Breast epithelium (tissue), 3 donors: ENCODE measurements around the gene PXN.

Experiments
- CTCF ChIP-seq, 3 donors: fragments of 450-650 bp; IDR thresholded peaks; one replicate each; pipeline ENCODE4 v1.5.1; 2016 to 2017; ENCODE audit warnings: antibody characterized with exemption in 3 of 3, mild to moderate bottlenecking in 3 of 3, moderate library complexity in 3 of 3
- POLR2A ChIP-seq: fragments of 450-650 bp; IDR thresholded peaks from one replicate; pipeline ENCODE4 v1.6.1; 2016; ENCODE audit warnings: antibody characterized with exemption, mild to moderate bottlenecking, moderate library complexity
- POLR2AphosphoS5 ChIP-seq, 3 donors: sonication (generic); formaldehyde crosslinking; IDR thresholded peaks; one replicate each; pipeline ENCODE4 v1.6.1; 2017; ENCODE audit warnings: antibody characterized with exemption in 3 of 3

GRCh38 chr12:120247183-120247582 lies 18.3 kb downstream of the PXN start:
- TF ChIP-seq POLR2AphosphoS5 (IDR thresholded peaks at IDR 0.05) (no peak), CTCF (IDR thresholded peaks at IDR 0.05) (no peak), POLR2A (no peak)
